ENCODE results near the gene SYT9. TPM values are rescaled to one million over a fixed set of nuclear protein-coding genes. Genes with fewer than 3 reads are reported as not detected.

SYT9 gene
- total and polyA plus RNA-seq, 10 of the 15 experiments (the other 5 are each of a cell fraction or from before 2014, with no cell fraction given): 0.03 TPM; not detected in 9

DNA sequence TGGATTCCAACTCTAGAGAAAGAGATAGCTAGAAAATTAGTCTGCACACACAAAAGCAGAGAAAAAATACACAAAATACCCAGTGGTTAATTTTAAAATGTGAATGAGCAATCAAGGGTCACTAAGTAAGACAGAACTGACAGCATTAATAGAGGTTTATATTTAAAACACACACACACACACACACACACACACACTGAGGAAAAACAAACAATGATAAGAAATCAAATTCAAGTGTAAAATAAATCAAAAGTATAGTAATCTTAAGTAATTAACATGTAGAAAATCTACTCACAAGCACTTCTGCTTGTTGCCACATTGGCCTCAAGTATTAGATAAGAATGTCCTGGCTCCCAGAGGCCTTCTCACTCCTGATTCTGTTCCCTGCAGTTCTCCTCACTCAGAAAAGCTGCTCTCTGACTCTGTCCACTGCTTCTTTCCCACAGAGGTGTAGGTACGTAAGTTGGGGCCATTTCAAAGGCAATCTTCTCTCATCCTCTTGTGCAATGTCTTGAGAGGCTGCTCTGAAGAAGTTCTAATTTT lies 200.3 kb downstream of the SYT9 start:
- in situ Hi-C loops (cut with MboI): no loop called here
- CTCF ChIA-PET: interaction anchor here (0.5 to 2.2 kb wide), 4 partner anchors 9 to 213 kb away, joined by 3 to 11 read pairs (median 3); no protein-coding TSS in a partner anchor
- RAD21 ChIA-PET (ENCODE audit: unreplicated experiment): no interaction called here

More for the DNA sequence above, 200.3 kb downstream of the SYT9 start:
- DNase-seq (ENCODE audit: low read depth, low spot score): no peak
- Histone ChIP-seq H2AFZ (ENCODE audit: control insufficient read depth, low read depth, low read length) (no peak overlapping the region), H4K20me1 (ENCODE audit: control insufficient read depth, insufficient read depth) (no peaks in the 10 kb centered on the region), H3K27me3 (replicated peaks in 1 of 2; ENCODE audit: control insufficient read depth in 2 of 2, insufficient read depth in 2 of 2, low read length in 1 of 2) (no peaks in the 10 kb centered on the region), H3K9me3 (replicated peaks; ENCODE audit: control insufficient read depth, insufficient read depth, low read length) (no peaks in the 10 kb centered on the region), H3K4me1 (ENCODE audit: control insufficient read depth, insufficient read depth, low read length) (no peaks in the 10 kb centered on the region), H3K4me3 (no peak overlapping the region), H3K79me2 (ENCODE audit: control insufficient read depth, insufficient read depth, low read length) (no peaks in the 10 kb centered on the region), H3K9ac (ENCODE audit: control insufficient read depth, insufficient read depth, low read length) (no peak overlapping the region), H3K27ac (ENCODE audit: control insufficient read depth, insufficient read depth) (no peak overlapping the region), H3K4me2 (ENCODE audit: control insufficient read depth, insufficient read depth) (no peak overlapping the region), H3K36me3 (ENCODE audit: control insufficient read depth in 2 of 2, insufficient read depth in 2 of 2, low read length in 1 of 2) (no peaks in the 10 kb centered on the region)
- 0% methylated on average over 1 of the region's 1 CpG for whole genome bisulfite sequencing (ENCODE audit: insufficient coverage, insufficient replicate concordance, low lambda C conversion rate, missing lambda C conversion rate)
- ChIA-PET POLR2A (no interaction called here), SMC1A (ENCODE audit: uncharacterized antibody, unreplicated experiment) (interaction anchor here (0.5 to 3.6 kb wide), 5 partner anchors 8 to 72 kb away, joined by 3 to 21 read pairs (median 4); partner anchors contain the start of gene PPFIBP2)
- intact Hi-C loops (cut with micrococcal nuclease; ENCODE audit: unreplicated experiment): no loop called here
- ATAC-seq: no peak
- TF ChIP-seq NFXL1 (IDR thresholded peaks at IDR 0.05; ENCODE audit: borderline replicate concordance) (no peak), BRCA1 (IDR thresholded peaks at IDR 0.05; ENCODE audit: low read depth, low read length) (no peak), BHLHE40 (IDR thresholded peaks at IDR 0.05; ENCODE audit: borderline replicate concordance in 1 of 2, low read depth in 2 of 2, low read length in 1 of 2) (no peak), PBX3 (IDR thresholded peaks at IDR 0.05; ENCODE audit: insufficient replicate concordance, low read depth, low read length) (no peak), STAT3 (IDR thresholded peaks at IDR 0.05; ENCODE audit: low read depth, low read length) (no peak), JUND (IDR thresholded peaks at IDR 0.05; ENCODE audit: low read depth, low read length) (no peak), BCL3 (IDR thresholded peaks at IDR 0.05; ENCODE audit: borderline replicate concordance, insufficient read depth, low read depth, low read length, poor library complexity, severe bottlenecking) (no peak), SREBF2 (IDR thresholded peaks at IDR 0.05; ENCODE audit: low read length) (no peak), ASH2L (IDR thresholded peaks at IDR 0.05; ENCODE audit: borderline replicate concordance, low read depth) (no peak), HDAC2 (IDR thresholded peaks at IDR 0.05) (no peak), SP1 (IDR thresholded peaks at IDR 0.05; ENCODE audit: low read depth, low read length) (no peak)
- TF ChIP-seq, protein P1, sequence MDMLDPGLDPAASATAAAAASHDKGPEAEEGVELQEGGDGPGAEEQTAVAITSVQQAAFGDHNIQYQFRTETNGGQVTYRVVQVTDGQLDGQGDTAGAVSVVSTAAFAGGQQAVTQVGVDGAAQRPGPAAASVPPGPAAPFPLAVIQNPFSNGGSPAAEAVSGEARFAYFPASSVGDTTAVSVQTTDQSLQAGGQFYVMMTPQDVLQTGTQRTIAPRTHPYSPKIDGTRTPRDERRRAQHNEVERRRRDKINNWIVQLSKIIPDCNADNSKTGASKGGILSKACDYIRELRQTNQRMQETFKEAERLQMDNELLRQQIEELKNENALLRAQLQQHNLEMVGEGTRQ (IDR thresholded peaks at IDR 0.05; ENCODE audit: borderline replicate concordance, low read depth, low read length): no peak
- TF ChIP-seq, protein P2, sequence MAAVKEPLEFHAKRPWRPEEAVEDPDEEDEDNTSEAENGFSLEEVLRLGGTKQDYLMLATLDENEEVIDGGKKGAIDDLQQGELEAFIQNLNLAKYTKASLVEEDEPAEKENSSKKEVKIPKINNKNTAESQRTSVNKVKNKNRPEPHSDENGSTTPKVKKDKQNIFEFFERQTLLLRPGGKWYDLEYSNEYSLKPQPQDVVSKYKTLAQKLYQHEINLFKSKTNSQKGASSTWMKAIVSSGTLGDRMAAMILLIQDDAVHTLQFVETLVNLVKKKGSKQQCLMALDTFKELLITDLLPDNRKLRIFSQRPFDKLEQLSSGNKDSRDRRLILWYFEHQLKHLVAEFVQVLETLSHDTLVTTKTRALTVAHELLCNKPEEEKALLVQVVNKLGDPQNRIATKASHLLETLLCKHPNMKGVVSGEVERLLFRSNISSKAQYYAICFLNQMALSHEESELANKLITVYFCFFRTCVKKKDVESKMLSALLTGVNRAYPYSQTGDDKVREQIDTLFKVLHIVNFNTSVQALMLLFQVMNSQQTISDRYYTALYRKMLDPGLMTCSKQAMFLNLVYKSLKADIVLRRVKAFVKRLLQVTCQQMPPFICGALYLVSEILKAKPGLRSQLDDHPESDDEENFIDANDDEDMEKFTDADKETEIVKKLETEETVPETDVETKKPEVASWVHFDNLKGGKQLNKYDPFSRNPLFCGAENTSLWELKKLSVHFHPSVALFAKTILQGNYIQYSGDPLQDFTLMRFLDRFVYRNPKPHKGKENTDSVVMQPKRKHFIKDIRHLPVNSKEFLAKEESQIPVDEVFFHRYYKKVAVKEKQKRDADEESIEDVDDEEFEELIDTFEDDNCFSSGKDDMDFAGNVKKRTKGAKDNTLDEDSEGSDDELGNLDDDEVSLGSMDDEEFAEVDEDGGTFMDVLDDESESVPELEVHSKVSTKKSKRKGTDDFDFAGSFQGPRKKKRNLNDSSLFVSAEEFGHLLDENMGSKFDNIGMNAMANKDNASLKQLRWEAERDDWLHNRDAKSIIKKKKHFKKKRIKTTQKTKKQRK (IDR thresholded peaks at IDR 0.05; ENCODE audit: low read depth, low read length): no peak
- no peak for FAIRE-seq
- no TSS peak for BruUV-seq (replicated peaks)

Measured in GM12878 (cell line).